ENCODE data around the gene CTBP2. TPM values are rescaled to one million over a fixed set of nuclear protein-coding genes. Genes with fewer than 3 reads are reported as not detected.

The CTBP2 gene
- total RNA-seq, 1 experiment from 2014 or later = 212 TPM

DNA sequence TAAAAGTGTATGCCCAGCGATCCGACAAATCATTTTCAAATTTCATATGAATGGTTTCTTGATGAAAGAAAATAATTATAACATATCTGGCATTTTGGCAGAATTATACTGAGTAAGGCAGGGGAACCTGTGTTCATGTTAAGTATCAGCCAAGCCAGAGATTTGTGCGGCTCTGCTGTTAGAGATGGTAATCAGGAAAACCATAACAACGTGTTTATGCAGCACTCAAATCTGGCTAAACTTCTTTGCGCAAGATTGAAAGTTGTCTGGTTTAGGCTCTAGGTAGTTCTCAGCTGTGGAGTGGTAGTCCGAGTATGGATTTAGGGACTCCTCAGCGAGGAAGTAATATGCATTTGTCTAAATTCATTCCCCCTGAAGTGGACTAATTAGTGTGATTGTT is 8.9 kb upstream of the CTBP2 start:
- Histone ChIP-seq H2BK5ac (ENCODE audit: insufficient read length, low read length) (no peak overlapping the region), H3K56ac (ENCODE audit: insufficient read length, low read depth, low read length) (no peak overlapping the region), H3K27ac (ENCODE audit: insufficient read length, low read depth, low read length) (no peak overlapping the region), H2BK12ac (ENCODE audit: insufficient read length, low read depth, low read length) (no peak overlapping the region), H4K8ac (replicated peaks; ENCODE audit: insufficient read length, low read depth, low read length) (no peak overlapping the region), H2AFZ (ENCODE audit: low read length) (no peak overlapping the region), H3K14ac (ENCODE audit: insufficient read depth, low read length) (no peak overlapping the region), H3K79me2 (ENCODE audit: insufficient read depth, low read length) (no peaks in the 10 kb centered on the region), H2BK120ac (ENCODE audit: low read depth, low read length, poor library complexity, severe bottlenecking) (no peak overlapping the region), H2BK15ac (ENCODE audit: low read depth, low read length) (no peak overlapping the region), H2BK20ac (ENCODE audit: low read depth, low read length, poor library complexity, severe bottlenecking) (no peak overlapping the region), H3T11ph (ENCODE audit: low read length) (no peak overlapping the region), H4K91ac (ENCODE audit: insufficient read length, low read depth, low read length) (no peak overlapping the region), H4K5ac (ENCODE audit: insufficient read length, low read depth, low read length) (no peak overlapping the region), H3K18ac (ENCODE audit: insufficient read length, low read depth, low read length) (no peak overlapping the region), H3K23ac (ENCODE audit: insufficient read length, low read depth, low read length) (no peak overlapping the region), H4K20me1 (ENCODE audit: control insufficient read depth, insufficient read depth, insufficient read length) (no peaks in the 10 kb centered on the region), H3K4ac (ENCODE audit: low read depth, low read length) (no peak overlapping the region), H3K9me3 (ENCODE audit: control insufficient read depth, low read depth, low read length) (no peaks in the 10 kb centered on the region), H3K4me2 (ENCODE audit: insufficient read depth, insufficient read length, low read length) (no peak overlapping the region), H3K79me1 (ENCODE audit: insufficient read depth, low read depth, low read length, poor library complexity, severe bottlenecking) (no peaks in the 10 kb centered on the region), H3K27me3 (ENCODE audit: insufficient read depth, low read length) (no peaks in the 10 kb centered on the region), H3K4me1 (ENCODE audit: insufficient read depth, low read length) (no peaks in the 10 kb centered on the region), H2AK5ac (ENCODE audit: insufficient read length, low read length) (no peak overlapping the region), H3K9ac (ENCODE audit: extremely low read depth, insufficient read length, low read length) (no peak overlapping the region), H3K23me2 (ENCODE audit: insufficient read length, low read depth, low read length, poor library complexity, severe bottlenecking) (no peaks in the 10 kb centered on the region)
- no peak for TF ChIP-seq CTCF (conservative IDR thresholded peaks at IDR 0.05)
- H3K4me3 Mint-ChIP-seq = no peak overlapping the region
- H3K4me1 Mint-ChIP-seq = peaks cover 10 to 11% of the 10 kb centered on the region in 2 experiments
- no peaks in the 10 kb centered on the region for H3K36me3 Mint-ChIP-seq (ENCODE audit: insufficient read depth in 1 of 3, low read depth in 3 of 3)
- peaks cover 3% of the 10 kb centered on the region for H3K27me3 Mint-ChIP-seq (ENCODE audit: low read depth)
- DNase-seq = no peak
- no peaks in the 10 kb centered on the region for H3K9me3 Mint-ChIP-seq
- WGBS (ENCODE audit: extremely low coverage, insufficient read length, low lambda C conversion rate) = no CpG with 5 or more reads among the region's 7 CpGs
- H3K27ac Mint-ChIP-seq = no peak overlapping the region
